HG02588 (cell line): ENCODE data around the gene C3AR1.
"Not testable (repeated sequence)": the region's sequence is repeated elsewhere in the genome, so short reads cannot be mapped to it uniquely, and the experiment has no call there.

ENCODE experiments used
- ATAC-seq: cut with Tn5 transposase; IDR thresholded peaks from one replicate; pipeline ENCODE4 v1.9.1; 2021; ENCODE audit warnings: mild to moderate bottlenecking, moderate library complexity; ENCODE audit not compliant: unreplicated experiment

C3AR1 gene

GRCh38 chr12:8031017-8031416 is 35.1 kb downstream of the C3AR1 start:
- ATAC-seq, result not testable (repeated sequence)

- no peak for ATAC-seq
Measured at GRCh38 chr12:8030189-8030588, 36.0 kb downstream of the C3AR1 start.

GRCh38 chr12:8028267-8028666 is 37.9 kb downstream of the C3AR1 start:
- ATAC-seq, result no peak

GRCh38 chr12:8027856-8028255 is 38.3 kb downstream of the C3AR1 start:
- no peak for ATAC-seq

- ATAC-seq, result peak; percentile 99
Measured at GRCh38 chr12:8026291-8026900, 39.8 kb downstream of the C3AR1 start.

- ATAC-seq, result no peak
Measured at GRCh38 chr12:8018666-8019581, 47.2 kb downstream of the C3AR1 start.

- ATAC-seq, result not testable (repeated sequence)
Measured at GRCh38 chr12:8018213-8018612, 47.9 kb downstream of the C3AR1 start.

GRCh38 chr12:8014836-8015235 is 51.3 kb downstream of the C3AR1 start:
- no peak for ATAC-seq

- no peak for ATAC-seq
Measured at GRCh38 chr12:8012651-8013309, 53.4 kb downstream of the C3AR1 start.

- ATAC-seq, result no peak
Measured at GRCh38 chr12:8011331-8011730, 54.8 kb downstream of the C3AR1 start.
